GM23338 (cell line): Measurements from ENCODE around the gene BNC2. TPM values are rescaled to one million over a fixed set of nuclear protein-coding genes. Genes with fewer than 3 reads are reported as not detected.

ENCODE experiments used
- ATAC-seq: fragments of 200-7000 bp; cut with Tn5 transposase; 3 replicates; pipeline ENCODE4 v1.9.1; 2020
- DNase-seq: peaks from one replicate; pipeline ENCODE4 v3.0.0-alpha.2; 2015; ENCODE audit warnings: low spot score
- H2AFZ ChIP-seq: fragments of 200-600 bp; sonication (generic); 2 replicates; pipeline ENCODE4 v1.8.0; 2016; ENCODE audit warnings: antibody characterized with exemption, mild to moderate bottlenecking, moderate library complexity
- H3F3A ChIP-seq: fragments of 200-600 bp; sonication (generic); replicated peaks from 2 replicates; pipeline ENCODE4 v1.8.0; 2017; ENCODE audit warnings: antibody characterized with exemption, mixed run types, low read depth
- H3K27ac ChIP-seq: fragments of 200-600 bp; sonication (generic); 2 replicates; pipeline ENCODE4 v1.6.1; 2016; ENCODE audit warnings: low read depth
- H3K27me3 ChIP-seq: fragments of 200-600 bp; sonication (generic); 2 replicates; pipeline ENCODE4 v1.8.0; 2016; ENCODE audit warnings: mild to moderate bottlenecking, mixed run types, moderate library complexity; ENCODE audit not compliant: insufficient read depth
- H3K36me3 ChIP-seq: fragments of 200-600 bp; sonication (generic); 2 replicates; pipeline ENCODE4 v1.8.0; 2016; ENCODE audit warnings: mild to moderate bottlenecking; ENCODE audit not compliant: insufficient read depth
- H3K4me1 ChIP-seq: fragments of 200-600 bp; sonication (generic); 2 replicates; pipeline ENCODE4 v1.8.0; 2016; ENCODE audit warnings: mild to moderate bottlenecking, moderate library complexity; ENCODE audit not compliant: insufficient read depth
- H3K4me2 ChIP-seq: fragments of 200-600 bp; sonication (generic); 2 replicates; pipeline ENCODE4 v1.7.1; 2017; ENCODE audit warnings: mixed run types
- H3K4me3 ChIP-seq: fragments of 200-600 bp; sonication (generic); 2 replicates; pipeline ENCODE4 v1.6.1; 2016; ENCODE audit warnings: mixed run types
- H3K79me2 ChIP-seq: fragments of 200-600 bp; sonication (generic); replicated peaks from 2 replicates; pipeline ENCODE4 v1.8.0; 2017; ENCODE audit warnings: mild to moderate bottlenecking; ENCODE audit not compliant: insufficient read depth
- H3K9me2 ChIP-seq: fragments of 200-600 bp; sonication (generic); 2 replicates; pipeline ENCODE4 v1.8.0; 2017; ENCODE audit not compliant: insufficient read depth
- H4K20me1 ChIP-seq: fragments of 200-600 bp; sonication (generic); replicated peaks from 2 replicates; pipeline ENCODE4 v1.8.0; 2017; ENCODE audit warnings: mild to moderate bottlenecking; ENCODE audit not compliant: insufficient read depth
- H3K27ac Mint-ChIP-seq: 2 replicates; pipeline ENCODE4 v1.8.0; 2020; ENCODE audit warnings: inconsistent platforms, mild to moderate bottlenecking, moderate library complexity, mixed read lengths
- H3K27me3 Mint-ChIP-seq: 3 replicates; pipeline ENCODE4 v1.8.0; 2022; ENCODE audit warnings: low read depth, mild to moderate bottlenecking, moderate library complexity, mixed read lengths, inconsistent platforms; ENCODE audit not compliant: insufficient read depth, poor library complexity
- H3K36me3 Mint-ChIP-seq: 3 replicates; pipeline ENCODE4 v1.8.0; 2021; ENCODE audit warnings: low read depth, mild to moderate bottlenecking, inconsistent platforms, moderate library complexity, mixed read lengths
- H3K4me1 Mint-ChIP-seq: 3 replicates; pipeline ENCODE4 v1.8.0; 2020; ENCODE audit warnings: mild to moderate bottlenecking, inconsistent platforms, mixed read lengths
- H3K4me3 Mint-ChIP-seq: 3 replicates; pipeline ENCODE4 v1.8.0; 2021; ENCODE audit warnings: moderate library complexity, mild to moderate bottlenecking, inconsistent platforms, mixed read lengths
- H3K9me3 Mint-ChIP-seq: 3 replicates; pipeline ENCODE4 v1.8.0; 2020; ENCODE audit warnings: moderate library complexity, mild to moderate bottlenecking, inconsistent platforms, mixed read lengths
- CREB1 ChIP-seq: fragments of 250-450 bp; sonication (Bioruptor Pico); IDR thresholded peaks from 2 replicates; pipeline ENCODE4 v1.5.0; 2020; ENCODE audit warnings: low read depth, mild to moderate bottlenecking, moderate library complexity
- EZH2 ChIP-seq: fragments of 200-600 bp; sonication (generic); IDR thresholded peaks from one replicate; pipeline ENCODE4 v1.8.0; 2017; ENCODE audit warnings: antibody characterized with exemption, mild to moderate bottlenecking, low read depth; ENCODE audit not compliant: unreplicated experiment
- EZH2phosphoT487 ChIP-seq: fragments of 200-600 bp; sonication (generic); IDR thresholded peaks from one replicate; pipeline ENCODE4 v1.8.1; 2018; ENCODE audit warnings: antibody characterized with exemption; ENCODE audit not compliant: unreplicated experiment
- JUNB ChIP-seq: IDR thresholded peaks from one replicate; pipeline ENCODE4 v1.6.1; 2016; ENCODE audit warnings: antibody characterized with exemption; ENCODE audit not compliant: unreplicated experiment
- NANOG ChIP-seq: IDR thresholded peaks from 2 replicates; pipeline ENCODE4 v1.6.1; 2016; ENCODE audit warnings: antibody characterized with exemption, borderline replicate concordance
- REST ChIP-seq: IDR thresholded peaks from one replicate; pipeline ENCODE4 v1.6.1; 2018; ENCODE audit warnings: antibody characterized with exemption; ENCODE audit not compliant: unreplicated experiment
- ZNF114 ChIP-seq: fragments of 250-450 bp; sonication (Bioruptor Pico); IDR thresholded peaks from 2 replicates; pipeline ENCODE4 v1.5.0; 2020; ENCODE audit warnings: mild to moderate bottlenecking, moderate library complexity
- ZNF331 ChIP-seq: fragments of 250-450 bp; sonication (Bioruptor Pico); IDR thresholded peaks from 2 replicates; pipeline ENCODE4 v1.5.0; 2020; ENCODE audit warnings: low read depth, mild to moderate bottlenecking, moderate library complexity
- polyA plus RNA-seq: library from polyadenylated mRNA; unstranded; fragments of >200 nt; fragmentation: Nextera tagmentation; extraction: Ambion mirVana; gene quantifications from 2 replicates; pipeline ENCODE4 v1.2.1, GENCODE V29; 2016
- total RNA-seq: library from RNA; depleted of rRNA; stranded (reverse); fragments of >200 nt; shearing (Covaris generic); gene quantifications from 2 replicates; pipeline ENCODE4 v1.2.3, GENCODE V29; 2014
- TF ChIP-seq, protein P1 (sequence below), 2 experiments: fragments of 200-600 bp in 1 of 2; sonication (generic) in 1 of 2; conservative IDR thresholded peaks; 2 replicates each; pipeline versions ENCODE4 v1.5.1 to v1.6.1; 2016 to 2017; ENCODE audit warnings: antibody characterized with exemption in 2 of 2, low read depth in 2 of 2, mild to moderate bottlenecking in 2 of 2, moderate library complexity in 1 of 2

The BNC2 gene
- total and polyA plus RNA-seq, 2 experiments from 2014 or later, result 12.7 to 13.2 TPM

DNA sequence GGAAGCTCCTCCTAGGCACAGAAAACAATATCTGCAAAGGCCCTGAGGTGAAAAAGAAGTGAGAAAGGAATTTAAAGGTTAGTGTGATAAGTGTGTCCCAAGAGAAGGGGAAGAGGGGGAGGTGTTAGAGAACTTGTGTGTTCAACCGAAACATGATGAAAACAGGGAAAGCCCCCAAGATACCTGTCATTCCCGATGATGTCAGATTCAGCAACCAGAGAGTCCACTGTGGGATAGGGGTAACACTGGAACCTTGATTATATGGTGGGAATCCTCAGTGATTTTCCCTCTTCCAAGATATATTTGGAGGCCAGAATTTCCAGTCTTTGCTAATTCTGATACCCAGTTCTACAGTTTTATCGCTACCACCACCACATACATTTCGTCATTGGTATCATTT, 15.5 kb upstream of the BNC2 start (continued):
- TF ChIP-seq CREB1 (CRISPR knock-in tag), result no peak
- no peak for TF ChIP-seq REST
- TF ChIP-seq, protein P1, sequence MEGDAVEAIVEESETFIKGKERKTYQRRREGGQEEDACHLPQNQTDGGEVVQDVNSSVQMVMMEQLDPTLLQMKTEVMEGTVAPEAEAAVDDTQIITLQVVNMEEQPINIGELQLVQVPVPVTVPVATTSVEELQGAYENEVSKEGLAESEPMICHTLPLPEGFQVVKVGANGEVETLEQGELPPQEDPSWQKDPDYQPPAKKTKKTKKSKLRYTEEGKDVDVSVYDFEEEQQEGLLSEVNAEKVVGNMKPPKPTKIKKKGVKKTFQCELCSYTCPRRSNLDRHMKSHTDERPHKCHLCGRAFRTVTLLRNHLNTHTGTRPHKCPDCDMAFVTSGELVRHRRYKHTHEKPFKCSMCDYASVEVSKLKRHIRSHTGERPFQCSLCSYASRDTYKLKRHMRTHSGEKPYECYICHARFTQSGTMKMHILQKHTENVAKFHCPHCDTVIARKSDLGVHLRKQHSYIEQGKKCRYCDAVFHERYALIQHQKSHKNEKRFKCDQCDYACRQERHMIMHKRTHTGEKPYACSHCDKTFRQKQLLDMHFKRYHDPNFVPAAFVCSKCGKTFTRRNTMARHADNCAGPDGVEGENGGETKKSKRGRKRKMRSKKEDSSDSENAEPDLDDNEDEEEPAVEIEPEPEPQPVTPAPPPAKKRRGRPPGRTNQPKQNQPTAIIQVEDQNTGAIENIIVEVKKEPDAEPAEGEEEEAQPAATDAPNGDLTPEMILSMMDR (conservative IDR thresholded peaks at IDR 0.05; ENCODE audit: low read depth in 2 of 2), result no peak
- TF ChIP-seq ZNF331, result no peak

DNA sequence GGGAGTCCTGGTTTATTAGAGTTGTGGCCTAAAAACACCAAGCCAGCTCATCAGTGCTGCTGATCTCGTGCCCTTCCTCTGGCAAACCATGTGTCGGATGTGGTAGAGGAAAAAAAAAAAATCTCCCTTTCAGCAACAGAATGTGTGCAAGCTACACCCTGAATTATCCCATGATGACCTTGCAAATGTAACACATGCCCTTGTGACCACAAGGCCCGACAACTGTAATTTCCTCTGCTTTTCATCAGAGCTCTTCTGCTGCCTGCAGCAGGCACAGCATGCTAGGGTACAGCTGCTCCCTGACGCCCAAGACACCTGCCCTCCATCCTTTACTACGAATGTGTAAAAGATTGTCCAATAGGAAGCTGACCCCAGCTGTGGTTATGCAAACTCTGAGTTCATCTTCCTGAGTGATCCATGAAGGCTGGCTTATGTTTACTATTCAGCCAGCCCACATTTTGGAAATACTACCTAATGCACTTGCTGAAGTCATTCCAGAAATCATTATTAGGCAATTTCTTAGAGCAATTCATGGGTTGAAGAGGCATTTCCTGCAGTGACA, 14.6 kb upstream of the BNC2 start:
- H3K79me2 ChIP-seq, result no peaks in the 10 kb centered on the region
- H3K4me3 ChIP-seq, result no peak overlapping the region
- H2AFZ ChIP-seq, result 0 out of 2 replicates have a peak overlapping the region, but pooled peaks have one; percentile 47
- H3K27me3 ChIP-seq, result no peaks in the 10 kb centered on the region
- DNase-seq (no peak), ATAC-seq (no peak)
- H3F3A ChIP-seq, result no peaks in the 10 kb centered on the region
- H3K27ac ChIP-seq, result no peak overlapping the region
- Mint-ChIP-seq H3K9me3 (peaks cover 11% of the 10 kb centered on the region; the same call in 2 of the 3 replicates), H3K4me1 (peaks cover 13% of the 10 kb centered on the region; the same call in 2 of the 3 replicates), H3K36me3 (peaks cover 6% of the 10 kb centered on the region; the same call in 1 of the 3 replicates), H3K27me3 (no peaks in the 10 kb centered on the region), H3K4me3 (no peak overlapping the region), H3K27ac (no peak overlapping the region; the same call in 1 of the 2 replicates)
- no peaks in the 10 kb centered on the region for H4K20me1 ChIP-seq
- no peaks in the 10 kb centered on the region for H3K36me3 ChIP-seq
- H3K9me2 ChIP-seq, result no peaks in the 10 kb centered on the region
- H3K4me2 ChIP-seq, result no peak overlapping the region
- 0 out of 2 replicates have a peak, but pooled peaks cover 6% of the 10 kb centered on the region for H3K4me1 ChIP-seq
- TF ChIP-seq REST, result no peak
- no peak for TF ChIP-seq EZH2
- no peak for TF ChIP-seq EZH2phosphoT487
- TF ChIP-seq JUNB, result no peak
- TF ChIP-seq ZNF114 (CRISPR knock-in tag), result no peak
- no peak for TF ChIP-seq NANOG
- no peak for TF ChIP-seq CREB1 (CRISPR knock-in tag)
